ENCODE data around the gene TRDMT1. TPM values are rescaled to one million over a fixed set of nuclear protein-coding genes. Genes with fewer than 3 reads are reported as not detected.
A peak's percentile ranks its signal among the peaks of the same experiment; 100 is the strongest.

The TRDMT1 gene
- total RNA-seq, 1 experiment from 2014 or later: 10.3 TPM

DNA sequence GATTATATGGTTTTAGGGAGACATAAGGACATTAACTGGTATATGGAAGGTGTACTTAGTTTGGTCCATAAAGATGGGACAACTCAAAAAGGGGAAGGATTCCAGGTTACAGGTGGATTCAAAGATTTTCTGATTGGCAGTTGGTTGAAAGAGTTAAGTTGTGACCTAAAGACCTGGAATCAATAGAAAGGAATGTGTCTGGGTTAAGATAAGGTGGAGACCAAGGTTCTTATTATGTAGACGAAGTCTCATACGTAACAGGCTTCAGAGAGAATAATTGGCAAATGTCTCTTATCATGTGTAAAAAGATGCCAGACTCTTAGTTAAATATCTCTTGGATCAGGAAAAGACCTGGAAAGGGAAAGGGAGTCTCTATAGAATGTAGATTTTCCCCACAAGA, 1.0 kb upstream of the TRDMT1 start:
- no peak for TF ChIP-seq CTCF (IDR thresholded peaks at IDR 0.05; ENCODE audit: unreplicated experiment)
- BruUV-seq (replicated peaks): no TSS peak
- Mint-ChIP-seq H3K27ac (ENCODE audit: unreplicated experiment) (peak overlapping the region; percentile 91), H3K36me3 (ENCODE audit: insufficient read depth, unreplicated experiment) (peaks cover 22% of the 10 kb centered on the region), H3K4me1 (ENCODE audit: low read depth, unreplicated experiment) (peaks cover 50% of the 10 kb centered on the region), H3K9me3 (ENCODE audit: low read depth, unreplicated experiment) (no peaks in the 10 kb centered on the region), H3K4me3 (ENCODE audit: low read depth, unreplicated experiment) (peak overlapping the region; percentile 16), H3K27me3 (ENCODE audit: unreplicated experiment) (no peaks in the 10 kb centered on the region)
- intact Hi-C loops (cut with micrococcal nuclease; ENCODE audit: unreplicated experiment): loop anchor here (2.0 kb wide), 1 partner anchor 54 kb away; no protein-coding TSS in a partner anchor
- no peak for DNase-seq
- CTCF ChIA-PET: interaction anchor here (1.4 to 2.3 kb wide), 2 partner anchors 14 to 28 kb away, joined by 9 to 10 read pairs; no protein-coding TSS in a partner anchor

DNA sequence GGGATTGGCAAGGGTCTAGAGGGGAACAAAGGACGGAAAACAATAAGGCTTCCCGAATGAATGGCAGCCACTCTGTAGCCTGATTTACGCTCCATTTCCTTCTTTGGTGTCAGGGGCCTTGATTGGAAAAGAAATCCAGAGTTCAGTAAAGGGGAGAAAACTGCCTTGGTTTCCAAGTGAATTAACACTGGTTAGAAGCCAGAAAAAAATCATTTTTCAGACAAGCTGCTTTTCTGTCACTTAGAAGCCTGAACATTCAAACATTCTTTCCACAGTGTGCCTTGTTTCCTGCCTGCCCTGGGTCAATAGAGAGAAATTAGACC, 283 bp upstream of the TRDMT1 start:
- H3K36me3 Mint-ChIP-seq (ENCODE audit: insufficient read depth, unreplicated experiment): peaks cover 22% of the 10 kb centered on the region
- H3K4me1 Mint-ChIP-seq (ENCODE audit: low read depth, unreplicated experiment): peaks cover 50% of the 10 kb centered on the region
- peak overlapping the region; percentile 91 for H3K27ac Mint-ChIP-seq (ENCODE audit: unreplicated experiment)
- no peak for DNase-seq
- H3K9me3 Mint-ChIP-seq (ENCODE audit: low read depth, unreplicated experiment): no peaks in the 10 kb centered on the region
- TF ChIP-seq CTCF (IDR thresholded peaks at IDR 0.05; ENCODE audit: unreplicated experiment): no peak
- no TSS peak for BruUV-seq (replicated peaks)
- CTCF ChIA-PET: interaction anchor here (1.4 to 2.3 kb wide), 3 partner anchors 14 to 310 kb away, joined by 4 to 19 read pairs (median 10); no protein-coding TSS in a partner anchor
- peak overlapping the region; percentile 97 for H3K4me3 Mint-ChIP-seq (ENCODE audit: low read depth, unreplicated experiment)
- no peaks in the 10 kb centered on the region for H3K27me3 Mint-ChIP-seq (ENCODE audit: unreplicated experiment)
- intact Hi-C loops (cut with micrococcal nuclease; ENCODE audit: unreplicated experiment): loop anchor here (1.0 to 2.0 kb wide), 2 partner anchors 55 to 348 kb away; no protein-coding TSS in a partner anchor

GRCh38 chr10:17200001-17200911, 1.2 kb downstream of the TRDMT1 start:
- TSS peak; percentile 47 for BruUV-seq (replicated peaks)
- Mint-ChIP-seq H3K4me1 (ENCODE audit: low read depth, unreplicated experiment) (peaks cover 43% of the 10 kb centered on the region), H3K4me3 (ENCODE audit: low read depth, unreplicated experiment) (peak overlapping the region; percentile 97), H3K36me3 (ENCODE audit: insufficient read depth, unreplicated experiment) (peaks cover 22% of the 10 kb centered on the region), H3K9me3 (ENCODE audit: low read depth, unreplicated experiment) (no peaks in the 10 kb centered on the region), H3K27ac (ENCODE audit: unreplicated experiment) (peak overlapping the region; percentile 91), H3K27me3 (ENCODE audit: unreplicated experiment) (no peaks in the 10 kb centered on the region)
- no peak for DNase-seq
- no peak for TF ChIP-seq CTCF (IDR thresholded peaks at IDR 0.05; ENCODE audit: unreplicated experiment)
- CTCF ChIA-PET: interaction anchor here (0.5 to 2.3 kb wide), 4 partner anchors 16 to 308 kb away, joined by 3 to 19 read pairs (median 7); no protein-coding TSS in a partner anchor
- intact Hi-C loops (cut with micrococcal nuclease; ENCODE audit: unreplicated experiment): no loop called here

DNA sequence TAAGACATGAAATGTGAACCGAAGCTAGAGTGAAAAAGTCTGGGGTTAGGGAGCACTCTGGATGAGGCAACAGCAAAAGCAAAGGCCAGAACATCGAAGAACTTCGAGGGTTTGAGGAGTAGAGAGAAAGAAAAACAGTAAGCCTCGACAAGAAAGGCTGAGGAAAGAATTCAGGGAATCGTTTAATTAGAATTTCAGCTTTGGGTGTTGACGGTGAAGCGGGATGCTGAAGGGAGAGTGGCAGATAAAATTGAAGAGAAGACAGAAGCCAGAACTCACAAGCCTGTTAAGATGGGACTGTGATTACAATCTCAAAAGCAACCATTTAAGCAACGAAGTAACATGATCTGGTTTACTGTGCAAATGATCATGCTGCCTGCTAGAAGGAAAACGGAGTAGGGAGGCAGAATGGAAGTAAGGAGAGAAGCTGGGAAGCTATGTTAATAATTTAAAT, 2.1 kb downstream of the TRDMT1 start:
- peaks cover 22% of the 10 kb centered on the region for H3K36me3 Mint-ChIP-seq (ENCODE audit: insufficient read depth, unreplicated experiment)
- TF ChIP-seq CTCF (IDR thresholded peaks at IDR 0.05; ENCODE audit: unreplicated experiment): no peak
- H3K27me3 Mint-ChIP-seq (ENCODE audit: unreplicated experiment): no peaks in the 10 kb centered on the region
- H3K4me3 Mint-ChIP-seq (ENCODE audit: low read depth, unreplicated experiment): peak overlapping the region; percentile 97
- H3K27ac Mint-ChIP-seq (ENCODE audit: unreplicated experiment): peak overlapping the region; percentile 91
- DNase-seq: no peak
- CTCF ChIA-PET: no interaction called here
- intact Hi-C loops (cut with micrococcal nuclease; ENCODE audit: unreplicated experiment): no loop called here
- no TSS peak for BruUV-seq (replicated peaks)
- no peaks in the 10 kb centered on the region for H3K9me3 Mint-ChIP-seq (ENCODE audit: low read depth, unreplicated experiment)
- peaks cover 39% of the 10 kb centered on the region for H3K4me1 Mint-ChIP-seq (ENCODE audit: low read depth, unreplicated experiment)
